GM12874 (cell line): Measurements from ENCODE around the gene KRTAP10-5.

Experiments
- CTCF ChIP-seq: IDR thresholded peaks from 2 replicates; pipeline ENCODE4 v1.5.1; 2011; ENCODE audit warnings: low read depth, mild to moderate bottlenecking, control low read depth, low read length, moderate library complexity; ENCODE audit not compliant: insufficient read depth

The KRTAP10-5 gene

GRCh38 chr21:44549525-44550211 lies 30.7 kb downstream of the KRTAP10-5 start:
- no peak for TF ChIP-seq CTCF

- TF ChIP-seq CTCF = no peak
These were observed 31.5 kb downstream of the KRTAP10-5 start for GRCh38 chr21:44548922-44549321.

GRCh38 chr21:44548381-44548780 lies 32.0 kb downstream of the KRTAP10-5 start:
- no peak for TF ChIP-seq CTCF

GRCh38 chr21:44547656-44548331 lies 32.6 kb downstream of the KRTAP10-5 start:
- TF ChIP-seq CTCF = no peak

- no peak for TF ChIP-seq CTCF
These were observed 35.8 kb downstream of the KRTAP10-5 start for GRCh38 chr21:44544566-44544965.

GRCh38 chr21:44542716-44543115 lies 37.7 kb downstream of the KRTAP10-5 start:
- TF ChIP-seq CTCF = no peak

- TF ChIP-seq CTCF = no peak
These were observed 39.6 kb downstream of the KRTAP10-5 start for GRCh38 chr21:44540741-44541288.
